SH-SY5Y (cell line): ENCODE measurements around the gene SPTBN4.

Experiments used
- GATA2 ChIP-seq: IDR thresholded peaks from 2 replicates; pipeline ENCODE4 v1.6.1; 2011; ENCODE audit warnings: mild to moderate bottlenecking, low read depth, low read length
- GATA3 ChIP-seq: IDR thresholded peaks from 2 replicates; pipeline ENCODE4 v1.6.1; 2011; ENCODE audit warnings: low read depth, mild to moderate bottlenecking, low read length, moderate library complexity

The SPTBN4 gene

DNA sequence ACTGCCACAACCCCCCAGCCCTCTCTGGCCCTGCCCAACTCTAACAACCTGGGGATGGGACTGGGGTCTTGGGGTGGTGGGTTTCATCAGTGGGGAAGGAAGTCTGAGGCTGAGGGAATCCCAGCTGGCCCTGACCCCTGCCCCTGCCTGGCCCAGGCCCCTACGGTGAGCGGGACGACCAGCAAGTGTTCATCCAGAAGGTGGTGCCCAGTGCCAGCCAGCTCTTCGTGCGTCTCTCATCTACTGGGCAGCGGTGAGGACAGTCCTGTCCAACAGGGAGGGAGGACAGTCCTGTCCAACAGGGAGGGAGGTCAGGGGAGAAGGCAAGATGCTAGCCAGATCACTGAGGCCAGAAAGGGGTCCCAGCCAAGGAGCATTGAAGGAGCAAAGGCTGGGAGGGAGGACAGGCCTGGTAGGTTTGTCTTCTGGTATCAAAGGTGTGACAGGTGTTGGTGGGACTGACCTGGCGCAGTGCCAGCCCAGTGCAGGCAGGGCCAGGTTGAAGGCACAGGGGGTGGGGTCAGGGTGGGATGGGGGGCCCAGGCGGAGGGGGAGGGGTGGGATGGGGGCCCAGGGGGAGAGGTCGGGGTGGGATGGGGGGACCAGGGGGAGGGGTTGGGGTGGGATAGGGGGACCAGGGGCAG lies 122.2 kb downstream of the SPTBN4 start:
- no peak for TF ChIP-seq GATA3
- TF ChIP-seq GATA2 = no peak

- TF ChIP-seq GATA2 (no peak), GATA3 (no peak)
Observed at GRCh38 chr19:40589591-40590429, 123.0 kb downstream of the SPTBN4 start.

DNA sequence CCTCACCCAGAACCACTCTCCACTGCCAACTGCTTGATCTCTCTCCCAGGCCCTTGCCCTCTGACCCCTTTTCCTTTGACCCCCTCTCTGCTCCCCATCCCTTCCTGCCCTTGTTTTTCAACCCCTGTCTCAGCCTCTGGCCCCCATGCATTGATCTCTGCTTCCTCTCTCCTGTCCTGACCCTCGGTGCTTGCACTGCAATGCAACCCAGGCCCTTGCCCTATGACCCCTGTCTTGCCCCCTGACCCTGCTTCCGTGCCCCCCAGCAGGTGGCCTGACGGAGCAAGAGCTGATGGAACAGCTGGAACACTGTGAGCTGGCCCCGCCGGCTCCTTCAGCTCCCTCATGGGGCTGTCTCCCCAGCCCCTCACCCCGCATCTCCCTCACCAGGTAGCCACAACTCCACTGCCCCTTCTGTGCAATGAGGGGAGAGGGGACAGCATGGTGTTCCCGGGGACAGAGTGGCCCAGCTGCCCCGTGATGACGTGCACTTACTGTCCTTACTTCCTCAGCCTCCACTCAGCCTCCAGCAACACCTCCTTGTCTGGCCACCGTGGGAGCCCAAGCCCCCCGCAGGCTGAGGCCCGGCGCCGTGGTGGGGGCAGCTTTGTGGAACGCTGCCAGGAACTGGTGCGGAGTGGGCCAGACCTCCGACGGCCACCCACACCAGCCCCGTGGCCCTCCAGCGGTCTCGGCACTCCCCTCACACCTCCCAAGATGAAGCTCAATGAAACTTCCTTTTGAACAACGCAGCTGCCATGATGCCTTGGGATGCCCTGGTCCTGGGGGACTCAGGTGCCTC lies 123.9 kb downstream of the SPTBN4 start:
- no peak for TF ChIP-seq GATA3

DNA sequence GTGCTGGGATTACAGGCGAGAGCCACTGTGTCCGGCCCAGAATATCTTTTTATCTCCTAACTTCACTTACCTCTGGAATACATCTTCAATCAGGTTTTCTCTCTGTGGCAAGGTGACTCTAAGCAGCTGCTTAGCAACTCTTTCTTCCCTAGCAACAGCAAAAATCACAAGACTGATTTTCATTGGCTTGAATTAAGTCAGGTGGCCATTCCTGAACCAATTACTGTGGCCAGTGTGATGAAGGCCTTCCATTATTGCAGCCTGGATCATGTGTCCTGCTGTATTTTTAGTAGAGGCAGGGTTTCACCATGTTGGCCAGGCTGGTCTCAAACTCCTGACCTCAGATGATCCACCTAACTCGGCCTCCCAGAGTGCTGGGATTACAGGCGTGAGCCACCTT lies 125.4 kb downstream of the SPTBN4 start:
- TF ChIP-seq GATA3 = no peak
- no peak for TF ChIP-seq GATA2

DNA sequence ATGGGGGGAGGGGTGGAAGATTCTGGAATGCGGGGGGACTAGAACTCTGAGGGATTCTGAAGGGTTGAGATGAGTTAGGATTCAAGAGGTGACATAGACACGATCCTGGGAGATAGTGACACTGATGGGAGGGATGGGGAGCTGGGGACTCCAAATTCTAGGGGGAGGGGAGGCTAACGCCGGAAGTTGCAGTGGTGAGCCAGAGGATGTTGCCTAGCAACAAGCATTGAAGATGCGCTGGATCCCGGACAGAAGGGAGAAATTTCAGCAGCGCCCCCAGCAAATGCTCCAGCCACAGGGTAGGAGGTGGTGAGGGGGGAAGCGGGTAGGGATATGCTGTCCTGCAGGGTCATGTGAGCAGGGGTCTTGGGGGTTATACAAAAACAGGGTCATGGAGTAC lies 127.5 kb downstream of the SPTBN4 start:
- TF ChIP-seq GATA3 = no peak
- TF ChIP-seq GATA2 = no peak

DNA sequence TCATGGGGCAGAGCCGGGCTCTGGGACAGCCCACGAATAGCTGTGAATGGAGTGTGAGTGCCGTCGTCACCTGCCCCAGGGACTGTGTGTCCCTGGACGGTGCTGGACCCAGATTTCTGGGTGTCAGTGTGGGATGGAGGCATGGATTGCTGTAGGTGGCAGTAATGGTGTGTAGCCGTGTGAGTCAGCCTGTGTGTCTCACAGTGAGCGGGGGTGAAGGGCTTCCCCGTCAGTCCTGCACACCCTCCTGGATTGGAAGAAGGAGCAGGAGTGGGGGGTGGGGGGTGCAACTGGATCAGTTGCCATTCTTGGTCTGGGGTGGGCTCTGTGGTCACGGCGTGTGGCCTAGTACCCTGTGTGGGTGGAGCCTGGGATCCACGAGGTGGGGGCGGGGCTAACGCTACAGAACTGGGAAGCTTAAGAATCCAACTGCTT lies 127.9 kb downstream of the SPTBN4 start:
- TF ChIP-seq GATA3 (no peak), GATA2 (no peak)

- TF ChIP-seq GATA3 (no peak), GATA2 (no peak)
Observed at GRCh38 chr19:40596608-40597328, 130.0 kb downstream of the SPTBN4 start.

GRCh38 chr19:40597329-40597838 lies 130.6 kb downstream of the SPTBN4 start:
- TF ChIP-seq GATA2 = no peak
- no peak for TF ChIP-seq GATA3

DNA sequence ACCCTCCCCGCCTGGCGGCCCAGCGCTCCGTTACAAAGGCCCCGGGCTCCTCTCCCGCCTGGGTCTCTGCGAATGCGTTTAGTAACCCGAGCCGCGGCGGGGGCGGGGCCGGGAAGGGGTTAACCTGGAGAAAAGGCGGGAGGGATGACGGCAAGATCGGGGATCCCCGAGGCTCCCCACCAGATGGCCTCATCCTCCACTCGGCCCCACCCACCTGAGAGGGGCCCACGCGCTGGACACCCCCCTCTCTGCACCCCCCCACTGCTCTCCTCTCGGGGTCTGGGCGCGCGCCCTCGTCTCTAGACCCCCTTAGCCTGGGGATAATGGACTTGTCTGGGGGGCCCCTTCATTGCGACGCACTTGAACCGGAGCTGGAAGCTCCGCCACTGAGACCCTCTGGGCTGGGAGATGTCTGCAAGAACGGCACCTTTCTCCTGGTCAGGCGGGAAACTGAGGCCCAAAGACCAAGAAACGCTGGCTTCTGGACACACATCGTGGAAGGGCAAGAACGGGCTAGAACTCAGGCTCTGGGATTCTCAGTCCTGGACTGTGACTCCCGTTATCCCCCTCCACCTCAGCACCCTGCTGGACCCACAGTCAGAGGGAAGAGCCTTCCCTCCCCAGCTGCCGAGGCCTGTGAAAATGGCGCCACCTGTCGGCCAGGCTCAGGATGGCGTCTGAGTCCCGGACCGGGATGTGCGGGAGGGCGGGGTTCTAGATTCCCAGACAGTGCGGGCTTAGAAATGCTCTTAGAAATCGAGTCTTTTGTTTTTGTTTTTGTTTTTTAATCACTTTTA lies 131.5 kb downstream of the SPTBN4 start:
- TF ChIP-seq GATA3 (no peak), GATA2 (no peak)

- TF ChIP-seq GATA3 (no peak), GATA2 (no peak)
Observed at GRCh38 chr19:40598918-40599307, 132.1 kb downstream of the SPTBN4 start.

- TF ChIP-seq GATA3 (no peak), GATA2 (no peak)
Observed at GRCh38 chr19:40599331-40599901, 132.6 kb downstream of the SPTBN4 start.

GRCh38 chr19:40599902-40600569 lies 133.2 kb downstream of the SPTBN4 start:
- TF ChIP-seq GATA3 (no peak), GATA2 (no peak)
